Measurements from ENCODE around the gene S100A2.

- TF ChIP-seq GATA2 (IDR thresholded peaks at IDR 0.05; ENCODE audit: low read depth, low read length) (no peak), GATA3 (IDR thresholded peaks at IDR 0.05; ENCODE audit: low read depth, low read length) (no peak)
These were observed 21.9 kb downstream of the S100A2 start for GRCh38 chr1:153543736-153544135.
